Posterior vena cava (tissue), 2 donors: ENCODE results near the gene BRF1. TPM values are rescaled to one million over a fixed set of nuclear protein-coding genes. Genes with fewer than 3 reads are reported as not detected.
"Not testable (repeated sequence)": the region's sequence is repeated elsewhere in the genome, so short reads cannot be mapped to it uniquely, and the experiment has no call there.

Experiments used
- DNase-seq: peaks from one replicate; pipeline ENCODE4 v3.0.0-alpha.2; 2020; ENCODE audit warnings: low spot score
- intact Hi-C, 2 donors: fragments of 100-400 bp; cut with DNase I; formaldehyde crosslinking; loops; one replicate each; pipeline versions ENCODE4 v1.14.1 to v1.14.2; 2022 to 2023
- total RNA-seq, 2 donors: library from RNA; stranded (reverse); fragmentation: NEBNext Ultra II Directional; extraction: Animal tissue kit (Norgen Biotek cat#: 25700); gene quantifications; one replicate each; pipeline ENCODE4 v1.2.1, GENCODE V29; 2021
- donor health status: DM: yes; HTN: yes; CAD: no.
- donor health status: DM: yes; HTN: yes; CAD: no.

The BRF1 gene
- total RNA-seq, 2 donors from 2014 or later, result 18.8 to 19.4 TPM

DNA sequence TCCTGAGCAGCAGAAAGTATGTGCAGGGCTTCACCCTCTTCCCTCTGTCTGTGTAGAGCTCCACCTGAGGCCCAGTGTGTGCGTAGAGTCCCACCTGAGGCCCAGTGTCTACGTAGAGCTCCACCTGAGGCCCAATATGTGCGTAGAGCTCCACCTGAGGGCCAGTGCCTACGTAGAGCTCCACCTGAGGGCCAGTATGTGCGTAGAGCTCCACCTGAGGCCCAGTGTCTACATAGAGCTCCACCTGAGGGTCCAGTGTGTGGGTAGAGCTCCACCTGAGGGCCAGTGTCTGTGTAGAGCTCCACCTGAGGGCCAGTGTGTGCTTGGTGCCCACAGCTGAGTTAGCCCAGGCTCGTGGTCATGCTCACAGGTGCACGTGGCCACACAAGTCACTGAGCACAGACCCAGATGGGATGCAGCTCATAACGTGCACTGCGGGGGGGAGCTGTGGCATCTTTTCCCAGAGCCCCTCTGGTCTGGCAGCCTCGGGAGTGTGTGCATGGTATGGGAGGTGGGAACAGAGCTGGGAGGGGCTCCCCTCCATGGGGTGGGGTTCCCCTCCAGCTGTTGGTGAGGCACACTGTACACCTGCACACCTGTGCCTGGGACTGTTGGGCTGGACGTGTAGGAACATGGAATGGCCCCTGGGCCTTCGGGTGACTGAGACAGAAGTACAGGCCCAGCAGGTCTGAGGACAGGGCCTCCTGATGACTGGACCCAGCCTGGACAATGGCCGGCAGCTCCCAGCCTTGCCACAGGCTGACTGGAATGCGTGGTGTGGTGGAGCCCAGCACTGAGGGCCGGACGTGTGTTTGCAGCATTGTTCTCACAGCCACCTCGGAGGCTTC is 33.8 kb upstream of the BRF1 start:
- intact Hi-C loops, result no loop called here
- no peak for DNase-seq

DNA sequence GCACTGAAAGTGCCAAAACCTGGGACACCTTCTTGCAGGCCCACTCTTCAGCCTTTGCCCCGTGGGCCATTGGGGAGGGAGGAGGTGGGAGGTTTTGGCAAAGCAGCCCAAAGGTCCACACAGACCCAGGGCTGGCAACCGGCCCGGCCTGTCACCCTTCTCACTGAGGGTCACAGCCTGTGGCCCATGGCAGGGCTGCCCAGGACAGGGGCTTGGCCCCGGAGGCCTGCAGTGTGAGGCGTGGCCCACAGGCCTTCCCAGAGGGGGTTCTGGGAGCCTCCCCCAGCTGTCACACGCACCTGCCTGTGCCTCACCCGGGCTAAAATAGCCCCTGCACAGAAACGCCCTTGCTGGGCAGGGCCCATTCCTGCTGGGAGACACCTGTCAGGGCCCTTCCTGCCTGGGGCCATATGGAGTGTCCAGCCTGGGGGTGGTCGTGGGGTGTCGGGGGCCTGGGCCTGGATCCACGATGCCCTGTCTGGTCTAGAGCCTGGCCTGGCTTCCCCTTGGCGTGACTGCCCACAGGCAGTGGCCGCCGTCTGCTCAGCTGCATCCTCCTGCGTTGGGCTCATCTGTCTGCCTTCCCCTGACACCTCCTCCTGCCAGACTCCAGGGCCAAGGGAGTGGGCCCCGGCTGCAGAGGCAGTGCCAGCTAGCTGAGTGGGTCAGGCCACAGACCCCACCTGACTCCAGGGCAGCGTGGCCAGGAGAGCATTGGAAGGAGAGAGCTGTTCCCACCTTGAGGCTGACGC is 33.0 kb upstream of the BRF1 start:
- intact Hi-C loops, result no loop called here
- DNase-seq, result no peak

DNA sequence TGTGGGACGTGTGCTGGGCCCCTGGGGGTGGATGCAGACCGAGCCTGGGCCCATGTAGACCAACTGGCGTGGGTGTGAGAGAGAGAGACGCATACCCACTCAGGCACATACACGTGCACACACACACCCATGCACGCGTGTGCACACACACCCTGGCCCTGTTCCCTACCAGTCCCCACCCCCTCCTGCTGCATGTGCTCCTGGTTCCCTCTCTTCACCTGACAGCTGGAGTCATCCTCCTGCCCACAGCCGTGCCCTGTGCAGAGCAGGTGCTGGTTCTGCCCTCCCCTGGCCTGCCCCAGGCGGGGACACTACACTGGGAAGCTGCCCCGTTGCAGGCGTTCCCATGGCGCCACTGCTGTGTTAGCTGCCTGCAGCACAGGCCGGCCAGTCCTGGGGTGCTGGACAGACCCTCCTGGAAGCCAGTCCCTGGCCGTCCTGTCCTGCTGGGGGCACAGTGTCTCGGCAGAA is 32.3 kb upstream of the BRF1 start:
- intact Hi-C loops, result no loop called here

DNA sequence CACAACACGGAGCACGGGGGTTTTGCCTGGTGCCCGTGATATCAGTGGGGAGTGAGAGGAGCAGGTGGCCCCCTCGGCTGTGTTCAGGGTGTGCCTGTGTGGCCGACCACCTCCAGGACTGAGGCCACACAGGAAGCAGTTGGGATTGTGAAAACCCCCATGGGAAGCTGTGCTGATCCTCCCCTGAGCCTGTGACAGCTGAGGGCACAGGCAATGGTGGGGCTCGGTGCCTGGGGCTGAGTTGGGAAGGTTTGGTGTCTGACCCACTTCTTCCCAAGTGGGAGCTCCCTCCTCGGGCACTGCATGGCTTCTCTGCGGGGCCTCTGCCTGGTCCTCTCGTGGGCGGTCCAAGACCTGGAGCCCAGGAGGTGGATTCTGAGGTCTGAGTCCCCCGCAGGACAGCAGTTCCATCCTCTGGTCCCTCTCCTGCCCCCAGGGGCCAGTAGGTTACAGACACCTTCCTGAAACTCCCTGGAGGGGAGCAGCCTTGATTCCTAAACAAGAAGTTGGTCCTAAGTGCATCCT is 31.6 kb upstream of the BRF1 start:
- no peak for DNase-seq
- intact Hi-C loops, result no loop called here

More for the DNA sequence above, 32.3 kb upstream of the BRF1 start:
- DNase-seq, result no peak

DNA sequence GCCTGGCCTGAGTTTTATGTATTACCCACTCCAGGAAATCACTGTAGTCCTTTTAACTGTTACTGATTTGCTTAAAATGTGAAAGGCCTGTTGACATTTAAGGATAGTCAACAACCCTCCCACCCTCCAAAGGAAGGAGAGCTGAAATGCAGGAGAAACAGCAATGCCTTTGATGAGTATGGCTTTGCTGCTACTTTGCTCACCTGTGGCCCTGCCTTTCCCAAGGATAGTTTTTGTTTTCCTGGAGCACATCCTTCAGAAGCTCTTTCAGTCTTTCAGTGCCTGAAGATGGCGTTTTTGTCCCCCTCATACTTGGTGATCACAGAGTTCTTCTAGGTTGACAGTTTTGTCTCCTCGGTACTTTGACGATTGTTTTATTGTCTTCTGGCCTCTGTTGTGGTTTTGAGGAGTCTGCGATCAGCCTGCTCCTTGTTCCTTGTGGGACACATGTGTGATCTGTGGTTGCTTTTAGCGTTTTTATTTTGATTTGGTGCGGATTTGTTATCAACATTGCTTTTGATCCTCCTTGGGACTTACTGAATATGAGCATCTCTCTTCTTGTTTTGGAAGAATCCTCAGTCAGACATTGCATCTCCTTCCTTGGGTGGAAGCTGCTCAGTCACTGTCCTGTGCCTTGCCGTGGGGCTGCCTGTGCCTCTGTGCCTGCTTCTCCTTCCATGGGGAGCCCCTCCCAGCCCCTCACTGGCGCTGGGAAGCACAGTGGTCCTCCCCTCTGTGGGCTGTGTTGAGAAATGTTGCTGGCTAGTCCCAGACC is 31.0 kb upstream of the BRF1 start:
- DNase-seq, result no peak
- intact Hi-C loops, result no loop called here

DNA sequence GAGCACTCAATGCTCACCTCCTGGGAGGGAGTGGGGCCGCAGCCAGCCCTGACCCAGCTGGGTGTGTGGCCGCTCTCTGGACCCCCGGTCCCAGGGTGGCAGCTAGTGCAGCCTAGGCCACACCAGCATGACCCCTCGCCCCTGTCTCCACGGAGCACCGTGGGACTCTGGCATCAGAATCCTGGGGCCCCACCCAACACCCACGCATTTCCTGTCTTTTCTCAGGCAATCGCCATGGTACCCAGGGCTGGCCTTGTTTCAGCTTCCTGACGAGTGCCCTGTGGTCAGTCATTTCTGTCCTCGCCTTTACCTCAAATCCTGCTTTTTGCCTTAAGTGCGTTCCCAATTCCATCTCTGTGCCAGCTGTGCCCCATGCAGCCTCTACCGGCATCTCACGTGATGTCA is 29.7 kb upstream of the BRF1 start:
- no peak for DNase-seq
- intact Hi-C loops, result no loop called here

DNA sequence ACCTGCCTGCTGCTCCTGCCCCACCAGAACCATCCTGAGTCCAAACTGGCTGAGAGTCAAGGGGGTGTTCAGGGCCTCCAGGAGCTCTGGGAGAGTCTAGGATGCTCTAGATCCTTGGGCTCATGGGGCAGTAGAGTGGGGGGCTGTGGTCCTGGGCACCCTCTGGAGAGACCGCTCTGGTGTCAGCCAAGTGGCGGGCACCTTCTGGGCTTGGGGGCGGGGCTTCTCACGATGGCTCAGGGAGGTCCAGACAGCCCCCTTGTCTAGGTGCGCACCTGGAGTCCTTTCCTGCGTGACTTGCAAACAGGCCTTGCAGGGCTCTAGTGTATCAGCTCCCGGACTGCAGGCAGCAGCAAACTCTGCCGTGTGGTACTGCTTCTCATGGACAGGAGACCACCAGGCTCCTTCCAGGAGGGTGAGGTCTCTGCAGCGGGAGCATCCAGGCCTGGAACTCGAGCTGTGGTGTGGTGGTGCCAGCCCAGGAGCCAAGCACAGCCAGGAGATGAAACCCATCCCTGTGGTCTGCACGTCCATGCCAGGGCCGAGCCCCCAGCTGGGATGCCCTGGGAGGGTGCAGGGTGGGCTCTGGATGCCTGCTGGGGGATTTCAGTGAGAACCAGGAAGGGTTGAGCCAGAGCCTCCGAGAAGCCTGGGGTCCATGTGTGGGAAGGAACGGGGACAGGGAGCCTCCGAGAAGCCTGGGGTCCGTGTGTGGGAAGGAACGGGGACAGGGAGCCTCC is 28.8 kb upstream of the BRF1 start:
- intact Hi-C loops, result no loop called here
- no peak for DNase-seq

DNA sequence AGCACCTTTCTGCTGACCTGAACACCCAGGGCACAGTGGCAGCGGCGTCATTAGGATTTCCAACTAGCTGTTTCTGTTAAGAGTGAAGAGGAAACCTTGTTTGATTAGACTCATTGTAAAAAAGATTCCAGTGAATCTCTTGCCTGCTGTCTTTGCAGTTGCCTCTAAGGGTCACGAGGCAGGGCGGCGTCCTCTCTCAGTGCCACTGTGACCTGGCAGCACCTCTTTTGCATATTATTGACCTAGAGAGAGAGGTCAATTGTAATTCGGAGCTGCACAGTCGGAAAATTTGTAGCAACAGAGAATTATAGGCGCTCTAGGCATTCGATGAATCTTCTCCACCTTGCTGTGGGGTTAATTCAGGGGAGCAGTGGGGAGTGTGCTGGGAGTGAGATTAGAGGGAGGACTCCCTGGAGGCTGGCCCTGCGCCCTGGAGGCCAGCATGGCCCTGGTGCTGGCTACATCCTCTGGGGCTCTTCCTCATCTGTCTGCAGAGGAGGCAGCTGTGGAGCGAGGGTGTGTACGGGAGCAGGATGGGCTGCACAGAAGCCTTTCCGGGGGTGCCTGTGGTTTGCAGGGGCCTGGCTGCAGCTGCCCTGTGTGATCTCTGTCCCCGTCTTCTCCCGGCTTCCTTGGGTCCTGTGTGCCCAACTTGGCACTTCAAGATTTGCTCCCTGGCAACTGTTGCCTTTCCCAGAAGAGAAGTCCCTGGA is 28.0 kb upstream of the BRF1 start:
- intact Hi-C loops, result no loop called here
- no peak for DNase-seq

DNA sequence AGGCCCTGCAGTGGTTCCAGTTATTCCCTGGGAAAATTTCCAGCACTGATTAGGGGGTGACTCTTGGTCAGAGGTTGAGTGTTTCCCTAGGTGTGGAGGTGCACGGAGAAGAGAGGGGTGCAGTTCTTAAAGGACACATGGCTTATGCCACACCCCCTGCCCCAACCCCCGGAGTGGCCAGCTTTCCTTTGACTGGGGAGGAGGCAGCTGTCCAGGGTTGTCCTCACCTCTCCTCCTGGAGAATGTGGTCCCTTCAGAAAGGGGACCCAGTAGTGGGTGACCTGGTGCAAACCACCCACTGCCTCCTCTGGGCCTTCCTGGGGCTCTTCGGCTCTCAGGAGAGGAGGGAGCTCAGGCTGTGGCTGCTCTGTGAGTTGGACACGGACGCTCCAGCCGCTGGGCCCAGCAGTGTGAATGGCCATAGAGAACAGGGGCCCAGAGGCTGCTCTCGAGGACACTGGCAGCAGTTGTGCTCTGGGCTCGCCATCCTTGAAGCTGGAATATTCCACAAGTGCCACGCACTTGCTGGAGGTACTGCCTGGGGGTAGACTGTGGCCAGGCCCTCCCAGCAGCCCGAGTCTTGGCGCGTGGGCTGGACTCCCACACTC is 27.4 kb upstream of the BRF1 start:
- intact Hi-C loops, result no loop called here
- DNase-seq, result no peak

DNA sequence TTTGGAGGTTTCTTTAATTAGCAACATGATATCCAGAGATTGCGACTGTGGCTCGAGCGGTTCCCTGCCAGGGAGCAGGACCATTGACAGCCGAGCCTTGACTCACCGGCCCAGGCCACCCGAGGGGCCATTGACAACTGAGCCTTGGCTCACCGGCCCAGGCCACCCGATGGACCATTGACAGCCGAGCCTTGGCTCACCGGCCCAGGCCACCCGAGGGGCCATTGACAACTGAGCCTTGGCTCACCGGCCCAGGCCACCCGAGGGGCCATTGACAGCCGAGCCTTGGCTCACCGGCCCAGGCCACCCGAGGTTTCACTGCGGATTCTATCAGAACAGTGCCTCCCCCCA is 26.9 kb upstream of the BRF1 start:
- DNase-seq, intact Hi-C loops: not testable (repeated sequence)

DNA sequence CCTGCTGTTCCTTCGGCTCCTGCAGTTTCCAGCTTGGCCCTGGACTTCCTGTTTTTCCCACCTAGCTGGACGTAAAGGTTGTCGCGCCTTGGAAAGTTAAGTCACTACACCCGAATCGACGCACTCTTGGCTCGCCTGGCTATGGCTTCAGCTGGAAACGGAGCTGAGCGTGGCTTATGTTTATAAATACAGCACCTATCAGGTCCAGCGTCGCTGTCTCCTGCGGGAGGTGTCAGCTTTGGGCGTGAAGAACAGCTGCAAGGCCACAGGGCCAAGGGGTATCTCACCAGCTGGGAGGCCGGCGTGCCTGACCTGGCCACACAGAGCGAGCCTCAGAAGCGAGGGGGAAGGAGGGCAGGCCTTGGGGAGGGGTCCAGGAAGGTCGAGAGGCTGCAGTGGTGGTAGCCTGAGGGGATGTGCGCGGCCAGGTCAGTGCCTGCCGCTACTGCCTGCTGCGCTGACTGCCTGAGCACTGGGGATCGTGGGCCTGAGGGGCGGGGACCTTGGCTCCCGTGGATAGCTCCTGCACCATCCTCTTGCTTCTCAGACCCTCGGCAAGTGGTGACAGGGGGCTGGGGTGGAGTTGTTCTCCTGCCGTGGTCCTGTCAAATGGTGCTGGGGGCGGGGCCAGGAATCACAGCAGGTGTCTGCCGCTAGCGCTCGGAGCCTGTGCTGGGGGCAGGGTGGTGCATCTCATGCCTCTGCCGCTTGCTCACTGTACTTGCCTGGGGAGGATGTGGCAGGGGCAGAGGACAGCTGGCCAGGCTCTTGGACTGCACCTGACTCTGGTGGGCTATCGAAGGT is 26.3 kb upstream of the BRF1 start:
- intact Hi-C loops, result no loop called here
- DNase-seq, result no peak

DNA sequence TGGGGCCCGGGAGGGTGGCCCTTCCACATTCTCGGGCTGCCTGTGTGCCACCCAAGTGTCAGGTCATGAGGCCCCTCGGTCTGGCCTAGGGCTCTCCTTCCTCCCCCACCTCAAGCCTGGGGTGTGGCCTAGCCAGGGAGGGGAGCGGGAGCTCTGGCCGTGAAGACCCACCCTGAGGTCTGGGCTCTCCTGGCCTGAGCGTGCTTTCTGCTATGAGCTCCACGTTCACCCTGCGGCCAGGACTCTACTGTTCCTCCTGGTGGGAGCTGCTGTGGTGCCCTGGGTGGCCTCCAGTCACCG is 25.7 kb upstream of the BRF1 start:
- intact Hi-C loops, result no loop called here
- no peak for DNase-seq

DNA sequence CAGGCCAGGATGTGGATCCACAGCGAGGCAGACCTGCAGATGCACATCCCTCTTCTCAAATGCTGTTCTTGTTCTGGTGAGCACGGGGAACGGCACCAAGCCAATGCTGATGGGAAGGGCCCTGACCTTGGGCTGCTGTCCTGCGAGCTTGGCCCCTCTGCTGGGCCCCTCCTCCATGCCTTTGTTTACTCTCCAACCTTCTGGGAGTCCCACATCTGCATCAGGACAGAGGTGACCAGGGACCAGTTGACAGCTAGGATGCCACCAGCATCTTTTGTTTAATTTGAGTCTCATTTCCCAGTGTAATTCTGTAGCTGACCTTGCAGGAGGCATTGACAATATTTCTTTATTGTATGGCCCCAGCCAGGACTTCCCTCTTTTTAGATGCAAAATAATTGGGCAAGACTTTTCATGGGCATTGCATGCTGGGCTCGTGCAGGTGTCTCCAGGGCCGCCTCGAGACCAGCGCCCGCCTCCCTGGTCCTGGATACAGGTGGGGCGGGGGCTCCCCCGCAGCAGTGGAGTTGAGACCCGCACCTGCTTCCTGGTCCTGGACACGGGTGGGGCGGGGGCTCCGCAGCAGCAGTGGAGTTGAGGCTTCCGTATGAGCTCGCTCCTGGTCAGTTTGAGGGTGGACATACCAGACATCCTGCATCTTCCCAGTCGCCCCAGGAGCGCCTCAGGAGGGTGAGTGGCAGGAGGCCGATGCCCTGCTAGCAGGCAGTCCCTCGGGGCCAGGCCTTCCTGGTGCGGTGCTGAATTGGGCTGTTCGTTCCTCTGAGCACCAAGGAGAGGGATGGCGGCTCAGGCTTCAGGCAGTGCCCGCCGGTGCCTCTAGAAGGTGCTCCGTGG is 25.1 kb upstream of the BRF1 start:
- no peak for DNase-seq
- intact Hi-C loops, result no loop called here

DNA sequence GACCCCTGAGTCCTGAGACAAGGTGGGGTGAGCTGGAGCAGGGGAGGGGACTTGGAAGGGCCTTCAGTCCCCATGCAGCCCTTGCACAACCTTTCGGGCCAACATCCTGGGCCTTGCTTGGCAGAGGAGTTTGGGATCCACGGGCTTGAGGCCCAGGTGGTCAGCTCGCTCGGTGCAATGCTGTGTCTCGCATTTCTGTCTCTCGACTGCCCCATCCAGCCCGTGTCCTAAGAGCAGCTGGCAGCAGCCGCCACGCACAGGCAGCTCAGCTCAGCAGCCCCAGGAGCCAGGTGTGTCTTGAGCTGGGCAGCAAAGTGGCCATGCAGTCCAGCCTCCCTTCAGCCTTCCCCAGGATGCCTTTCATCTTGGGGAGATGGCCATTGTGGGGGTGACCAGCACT is 24.5 kb upstream of the BRF1 start:
- intact Hi-C loops, result no loop called here
- no peak for DNase-seq

DNA sequence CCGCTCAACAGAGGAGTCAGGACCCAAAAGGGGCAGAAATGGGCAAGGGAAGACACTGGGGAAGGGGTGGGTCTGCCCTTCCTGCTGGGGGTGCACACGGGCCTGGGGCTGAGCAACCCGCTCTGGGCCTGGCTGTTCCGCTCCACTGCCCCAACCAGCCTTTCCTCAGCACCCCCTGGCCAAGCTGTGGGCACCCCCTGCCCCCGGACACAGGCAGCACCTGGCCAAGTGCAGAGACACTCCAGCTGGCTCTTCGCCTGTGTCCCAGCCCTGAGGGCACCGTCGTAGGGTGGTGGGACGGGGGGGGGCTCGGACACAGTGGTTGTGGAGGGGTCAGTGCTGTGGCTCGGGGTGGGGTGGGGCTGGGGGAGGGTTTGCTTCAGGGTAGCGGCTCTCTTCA is 24.1 kb upstream of the BRF1 start:
- DNase-seq, result no peak
- intact Hi-C loops, result no loop called here

DNA sequence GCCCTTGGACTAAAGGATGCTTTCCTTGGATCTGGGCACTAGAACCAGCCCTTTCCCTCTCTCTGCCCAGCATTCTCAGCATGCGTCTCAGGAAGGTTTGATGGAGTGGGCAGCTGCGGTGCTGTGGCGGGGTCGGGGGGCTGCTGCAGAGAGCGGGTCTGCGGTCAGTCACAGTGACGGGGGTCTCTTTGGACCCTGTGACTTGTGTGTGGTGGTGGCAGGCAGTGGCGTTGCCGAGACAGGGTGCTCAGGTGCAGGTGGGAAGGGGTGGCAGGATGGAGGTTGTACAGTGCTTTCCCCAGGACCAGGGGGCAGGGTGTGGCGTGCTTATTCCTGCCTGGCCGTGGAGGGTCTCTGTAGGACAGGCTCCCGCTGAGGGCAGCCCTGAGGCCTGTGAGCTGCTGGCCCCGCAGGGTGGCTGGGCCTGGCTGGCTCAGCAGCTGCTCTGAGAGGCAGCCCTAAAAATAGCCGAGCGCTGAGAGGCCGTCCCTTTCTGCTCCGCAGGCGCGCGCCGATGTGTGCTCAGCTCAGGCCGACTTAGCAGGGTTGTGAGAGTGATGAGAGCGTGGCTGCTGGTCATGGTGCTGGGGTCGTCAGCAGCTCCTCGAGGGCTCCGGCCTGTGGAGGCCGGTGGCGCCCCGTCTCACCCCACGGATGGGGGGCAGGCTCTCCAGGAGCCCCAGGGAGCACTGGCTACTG is 23.4 kb upstream of the BRF1 start:
- intact Hi-C loops, result no loop called here
- DNase-seq, result no peak
